NCI-H1694 treated with DMSO at 0.1 percent for 48 hours (cell line): ENCODE measurements around the gene WASF1.
A peak's percentile ranks its signal among the peaks of the same experiment; 100 is the strongest.

Source experiments
- DNase-seq: peaks from one replicate; lab custom pipeline; 2025; lab: John Stamatoyannopoulos, UW

WASF1 gene

DNA sequence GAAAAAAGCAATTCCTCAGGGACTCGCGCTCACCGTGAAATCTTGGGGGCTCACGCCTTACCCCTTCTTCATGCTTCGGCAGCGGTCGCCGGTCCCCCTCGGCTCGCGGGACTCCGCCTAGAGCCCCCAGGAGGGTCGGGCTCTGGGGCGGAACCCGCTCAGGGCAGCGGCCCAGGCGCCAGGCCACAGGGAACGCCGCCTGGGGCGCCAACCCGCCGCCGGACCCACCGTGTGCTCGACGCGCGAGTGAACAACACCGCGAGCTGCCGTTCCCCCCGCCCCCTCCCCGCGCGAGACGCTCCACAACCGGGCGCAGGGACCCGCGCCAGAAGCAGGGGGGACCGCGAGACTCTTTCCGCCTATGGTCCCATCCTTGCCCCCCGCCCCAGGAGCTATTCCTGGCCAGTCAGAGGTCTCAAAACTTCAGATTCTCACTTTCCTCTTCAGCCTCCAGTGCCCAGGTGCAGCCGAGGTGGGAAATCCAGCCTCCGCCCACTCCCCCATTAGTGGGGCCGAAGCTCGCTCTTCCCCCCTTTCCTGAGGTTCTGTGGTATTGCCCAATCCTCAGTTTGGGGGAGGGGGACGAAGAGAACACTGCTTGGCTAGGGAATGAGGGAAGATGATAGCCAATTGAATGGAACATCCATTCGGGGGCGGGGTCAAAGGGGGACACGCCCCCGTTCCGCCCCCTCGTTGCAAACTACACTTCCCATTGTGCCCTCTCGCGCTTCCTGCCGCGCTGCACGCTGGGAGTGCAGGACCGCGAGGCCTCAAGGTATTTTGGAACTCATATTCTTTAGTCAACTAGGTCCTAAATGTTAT is at the start of gene WASF1:
TSS of gene WASF1 (minus strand) at position 265 of the 822 bp plus-strand sequence. CDS start 52,069 bp downstream, outside the sequence.
- peak; percentile 96 for DNase-seq

GRCh38 chr6:110226261-110226660 is 46.8 kb upstream of the WASF1 start:
- no peak for DNase-seq

GRCh38 chr6:110221738-110222137 is 42.3 kb upstream of the WASF1 start:
- DNase-seq, result no peak

- no peak for DNase-seq
Observed at GRCh38 chr6:110217266-110217665, 37.8 kb upstream of the WASF1 start.

- no peak for DNase-seq
Observed at GRCh38 chr6:110216140-110216539, 36.7 kb upstream of the WASF1 start.

GRCh38 chr6:110214338-110214737 is 34.9 kb upstream of the WASF1 start:
- DNase-seq, result no peak

DNA sequence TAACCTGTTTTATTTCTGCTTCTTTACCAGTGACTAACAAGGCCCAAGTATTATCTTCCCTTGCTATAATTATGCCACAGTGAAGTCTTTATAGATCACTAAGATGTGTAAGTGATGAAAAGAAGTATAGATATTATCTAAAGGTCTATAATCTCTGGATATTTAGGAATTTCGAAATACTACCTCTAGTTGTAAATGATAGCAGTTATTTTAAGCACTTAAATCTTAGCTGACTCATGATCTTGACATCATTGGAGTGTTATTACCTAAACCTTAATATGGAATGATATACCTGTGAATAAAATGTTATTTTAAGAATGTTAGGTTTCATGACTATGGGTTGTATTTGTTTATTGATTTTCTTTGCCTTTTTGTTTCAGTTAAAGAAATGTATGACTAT is 32.3 kb upstream of the WASF1 start:
- no peak for DNase-seq

- no peak for DNase-seq
Observed at GRCh38 chr6:110207652-110208051, 28.2 kb upstream of the WASF1 start.

GRCh38 chr6:110201151-110201884 is 21.8 kb upstream of the WASF1 start:
- DNase-seq, result no peak

DNA sequence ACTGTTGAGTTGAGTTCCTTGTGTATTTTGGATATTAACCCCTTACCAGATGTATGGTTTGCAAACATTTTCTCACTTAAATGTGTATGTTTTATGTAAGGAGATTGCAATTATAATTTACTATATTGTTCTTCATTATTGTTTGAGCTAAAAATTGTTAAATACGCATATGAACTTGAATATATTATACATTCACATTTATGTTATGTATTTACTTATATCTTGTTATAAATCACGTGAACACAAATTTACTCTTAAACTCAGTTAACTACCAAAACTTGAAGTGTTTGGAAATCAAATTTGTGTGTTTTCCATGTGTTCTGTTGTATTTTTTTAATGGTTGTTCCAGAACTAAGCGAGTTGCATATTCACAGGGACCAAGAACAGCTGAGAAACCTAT is 19.1 kb upstream of the WASF1 start:
- DNase-seq, result no peak

DNA sequence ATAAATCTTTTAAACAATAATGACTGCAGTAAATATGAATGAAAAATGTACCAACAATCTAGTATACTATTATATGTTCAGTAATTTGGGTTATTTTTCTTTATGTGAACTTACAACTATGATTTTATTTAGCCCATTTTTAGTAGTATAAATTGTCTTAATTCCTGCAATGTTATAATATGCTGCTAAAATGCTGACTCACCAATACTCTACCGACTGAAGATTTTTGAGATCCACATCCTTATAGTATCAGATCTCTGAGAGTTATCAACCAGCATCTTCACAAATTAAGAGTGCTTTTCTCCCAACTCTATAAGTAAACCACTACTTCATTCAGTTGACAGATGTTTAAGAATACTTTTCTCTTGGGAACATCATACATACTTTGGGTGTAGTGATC is 17.4 kb upstream of the WASF1 start:
- no peak for DNase-seq

GRCh38 chr6:110195639-110196038 is 16.2 kb upstream of the WASF1 start:
- no peak for DNase-seq

DNA sequence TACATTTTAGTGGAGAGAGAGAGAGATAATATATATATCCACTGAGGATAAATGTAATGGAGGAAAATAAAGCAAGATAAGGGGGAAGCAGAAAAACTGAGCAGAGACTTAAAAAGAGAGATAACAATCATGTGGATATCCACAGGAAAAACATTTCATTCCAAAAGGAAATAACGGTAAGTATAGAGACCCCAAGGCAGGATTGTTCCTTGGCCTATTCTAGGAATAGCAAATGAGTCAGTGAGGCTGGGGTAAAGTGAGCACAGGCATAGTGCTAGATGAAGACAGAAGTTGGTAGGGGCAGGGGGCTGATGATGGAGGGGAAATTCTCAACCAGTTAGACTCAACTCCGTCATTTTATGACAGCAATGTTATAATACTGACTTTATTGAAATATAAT is 12.0 kb upstream of the WASF1 start:
- DNase-seq, result no peak

- no peak for DNase-seq
Observed at GRCh38 chr6:110190726-110191125, 11.3 kb upstream of the WASF1 start.

- no peak for DNase-seq
Observed at GRCh38 chr6:110188791-110189190, 9.3 kb upstream of the WASF1 start.

DNA sequence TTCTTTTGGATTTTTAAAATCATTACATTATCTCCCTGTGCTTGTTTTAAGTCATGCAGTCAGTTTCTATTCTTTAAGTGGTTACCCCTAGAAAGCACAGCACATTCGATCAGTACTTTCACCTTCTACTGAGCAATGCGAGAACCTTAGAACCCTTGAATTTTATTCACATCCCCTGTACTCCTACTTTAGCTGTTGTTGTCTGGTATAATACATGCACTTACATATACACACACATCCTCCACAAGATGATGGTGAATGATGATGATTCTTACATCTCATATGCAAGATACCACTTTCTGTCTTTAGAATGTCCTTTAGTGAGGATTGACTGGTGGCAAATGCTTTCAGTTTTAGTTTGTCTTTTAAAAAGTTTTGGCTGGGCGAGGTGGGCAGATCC is 6.4 kb upstream of the WASF1 start:
- no peak for DNase-seq

- no peak for DNase-seq
Observed at GRCh38 chr6:110183292-110183885, 3.9 kb upstream of the WASF1 start.

GRCh38 chr6:110181131-110182030 is 1.9 kb upstream of the WASF1 start:
- DNase-seq, result no peak

DNA sequence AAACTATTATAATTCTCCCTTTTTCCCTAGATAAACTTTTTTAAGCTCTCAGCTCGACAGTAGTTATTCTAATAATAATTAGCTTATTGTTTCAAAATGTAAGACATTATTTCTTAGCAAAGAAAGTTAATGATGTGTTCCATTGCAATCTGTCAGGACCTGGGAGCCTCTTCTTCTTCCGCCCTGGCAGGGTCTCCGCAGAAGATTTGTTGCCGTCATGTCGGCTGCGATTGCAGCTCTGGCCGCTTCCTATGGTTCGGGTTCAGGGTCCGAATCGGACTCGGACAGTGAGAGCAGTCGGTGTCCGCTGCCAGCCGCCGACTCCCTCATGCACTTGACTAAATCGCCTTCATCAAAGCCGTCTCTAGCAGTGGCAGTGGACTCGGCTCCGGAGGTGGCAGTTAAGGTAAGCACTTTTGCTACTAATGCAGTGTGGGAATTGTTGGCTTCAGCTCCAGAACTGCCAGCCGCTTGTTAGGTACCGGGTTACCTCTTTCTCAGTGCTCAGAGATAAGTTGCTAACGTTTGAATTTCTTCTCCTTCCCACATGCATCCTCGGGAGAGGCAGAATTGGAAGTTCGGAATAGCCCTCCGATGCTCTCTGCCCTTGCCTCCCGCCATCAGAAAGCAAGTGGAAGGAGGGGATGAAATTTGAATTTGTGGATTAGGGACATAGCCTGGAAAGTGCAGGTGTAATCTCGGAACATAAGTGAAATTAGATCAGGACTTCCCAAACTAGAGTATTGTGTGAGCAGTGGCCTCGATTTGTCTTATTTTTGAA is 948 bp upstream of the WASF1 start, which contains the start of gene CDC40:
TSS of gene CDC40 (plus strand) at position 200 of the 781 bp plus-strand sequence. CDS start at position 218, 18 bp downstream.
- DNase-seq, result no peak

DNA sequence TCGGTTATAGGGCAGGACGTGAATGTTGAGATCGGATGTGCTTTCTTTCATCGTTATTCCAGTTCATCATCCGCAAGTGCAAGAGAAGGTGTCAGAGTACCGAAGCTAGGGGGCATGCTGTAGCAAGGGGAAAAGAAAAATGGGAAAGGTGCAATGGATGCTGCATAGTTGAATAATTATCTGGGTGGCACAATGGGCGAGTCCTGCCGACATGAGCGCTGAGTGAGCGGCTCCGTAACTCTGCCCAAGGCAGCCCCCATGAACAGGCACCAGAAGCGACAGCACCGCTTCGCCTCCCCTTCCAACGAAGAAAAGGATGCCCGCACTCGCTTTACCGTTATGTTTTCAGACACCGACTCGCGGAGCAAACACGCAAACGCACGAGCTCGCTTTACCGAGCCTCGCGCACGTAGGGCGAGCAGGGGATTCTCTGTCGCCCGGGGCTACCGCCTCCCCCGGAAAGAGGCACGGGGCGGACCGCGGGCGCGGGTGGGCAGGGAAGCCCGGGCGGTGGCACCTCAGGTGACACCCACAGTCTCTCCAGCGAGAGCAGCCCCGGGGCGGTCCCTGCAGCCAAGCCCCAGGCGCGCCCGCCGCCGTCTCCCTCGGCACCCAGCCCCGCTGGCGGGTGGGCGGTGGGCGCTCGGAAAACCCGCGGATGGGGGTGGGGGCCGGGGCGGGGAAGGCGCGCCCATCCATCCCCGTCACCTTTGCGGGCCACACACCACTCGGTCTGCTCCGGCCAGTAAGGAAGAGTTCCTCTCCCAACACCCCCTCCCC is 654 bp downstream of the WASF1 start:
- DNase-seq, result peak; percentile 75
